ENCODE data around the gene ZFAND2A.
"Not testable (repeated sequence)": the region's sequence is repeated elsewhere in the genome, so short reads cannot be mapped to it uniquely, and the experiment has no call there.

Gene ZFAND2A

GRCh38 chr7:1159891-1160669 lies at the start of gene ZFAND2A:
ZFAND2A (minus strand) TSS chr7:1160196; CDS start chr7:1158212, 1,984 bp downstream.
- DNase-seq (ENCODE audit: low read depth): peak; percentile 84
- TF ChIP-seq CTCF (conservative IDR thresholded peaks at IDR 0.05; ENCODE audit: low read depth, low read length): no peak
- peak within 1 kb of the TSS; percentile 99 for H3K4me3 ChIP-seq (ENCODE audit: low read length)

GRCh38 chr7:1209097-1209496 lies 49.1 kb upstream of the ZFAND2A start:
- H3K4me3 ChIP-seq (ENCODE audit: low read length): no peak overlapping the region
- no peak for TF ChIP-seq CTCF (conservative IDR thresholded peaks at IDR 0.05; ENCODE audit: low read depth, low read length)
- DNase-seq (ENCODE audit: low read depth): no peak

DNA sequence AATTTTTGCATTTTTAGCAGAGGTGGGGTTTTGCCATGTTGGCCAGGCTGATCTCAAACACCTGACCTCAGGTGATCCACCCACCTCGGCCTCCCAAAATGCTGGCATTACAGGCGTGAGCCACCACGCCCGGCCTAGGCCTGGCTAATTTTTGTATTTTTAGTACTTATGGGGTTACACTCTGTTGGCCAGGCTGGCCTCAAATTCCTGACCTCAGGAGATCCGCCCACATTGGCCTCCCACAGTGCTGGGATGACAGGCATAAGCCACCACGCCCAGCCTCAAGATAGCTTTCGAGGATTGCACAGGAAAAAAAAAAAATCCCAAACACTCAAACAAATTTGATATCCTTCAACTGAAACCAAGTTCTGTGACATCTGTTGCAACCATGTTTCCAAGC lies 45.7 kb upstream of the ZFAND2A start:
- H3K4me3 ChIP-seq (ENCODE audit: low read length); DNase-seq (ENCODE audit: low read depth): not testable (repeated sequence)

DNA sequence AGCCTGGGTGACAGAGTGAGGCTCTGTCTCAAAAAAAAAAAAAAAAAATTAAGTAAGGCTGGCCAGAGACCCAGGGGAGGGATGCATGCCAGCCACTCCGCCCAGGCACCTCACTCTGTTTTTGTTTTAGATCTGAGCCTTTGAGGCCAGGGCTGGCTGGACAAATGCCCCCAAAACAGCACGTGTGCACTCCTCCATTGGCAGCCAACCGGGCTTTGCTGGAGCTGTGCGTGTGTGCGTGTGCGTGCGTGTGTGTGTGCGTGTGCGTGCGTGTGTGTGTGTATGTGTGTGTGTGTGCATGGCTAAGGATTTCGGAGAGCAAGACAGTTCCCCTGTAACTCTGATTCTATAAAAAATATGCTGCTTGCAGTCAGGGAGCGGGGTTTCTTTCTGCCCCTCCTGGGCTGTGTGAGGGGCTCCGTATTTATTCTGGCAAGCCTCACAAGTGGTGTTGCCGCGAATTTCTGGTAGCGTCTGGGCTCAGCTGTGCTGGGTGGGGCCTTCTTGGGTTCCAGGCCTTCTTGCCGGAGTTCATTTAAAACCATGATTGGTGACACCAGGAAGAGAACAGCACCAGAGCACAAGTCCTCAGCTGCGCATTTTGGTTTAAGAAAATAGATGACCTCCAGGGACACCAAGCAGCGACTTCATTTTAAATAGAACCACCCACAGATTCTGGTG lies 44.6 kb upstream of the ZFAND2A start:
- H3K4me3 ChIP-seq (ENCODE audit: low read length): no peak overlapping the region
- DNase-seq (ENCODE audit: low read depth): no peak
- no peak for TF ChIP-seq CTCF (conservative IDR thresholded peaks at IDR 0.05; ENCODE audit: low read depth, low read length)

DNA sequence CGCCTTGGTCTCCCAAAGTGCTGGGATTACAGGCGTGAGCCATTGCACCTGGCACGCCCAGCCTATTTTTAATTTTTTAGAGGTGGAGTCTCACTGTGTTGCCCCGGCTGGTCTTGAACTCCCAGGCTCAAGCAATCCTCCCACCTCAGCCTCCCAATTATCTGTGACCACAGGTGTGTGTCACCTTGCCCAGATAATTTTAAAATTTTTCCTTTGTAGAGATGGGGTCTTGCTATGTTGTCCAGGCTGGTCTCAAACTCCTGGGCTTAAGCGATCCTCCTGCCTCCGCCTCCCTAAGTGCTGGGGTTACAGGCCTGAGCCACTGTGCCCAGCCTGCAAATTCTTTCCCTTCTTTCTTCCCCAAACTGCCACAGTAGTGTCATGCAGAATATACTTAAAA lies 42.9 kb upstream of the ZFAND2A start:
- not testable (repeated sequence) for H3K4me3 ChIP-seq (ENCODE audit: low read length); DNase-seq (ENCODE audit: low read depth)

- DNase-seq (ENCODE audit: low read depth): no peak
- no peak for TF ChIP-seq CTCF (conservative IDR thresholded peaks at IDR 0.05; ENCODE audit: low read depth, low read length)
- no peak overlapping the region for H3K4me3 ChIP-seq (ENCODE audit: low read length)
Observed at GRCh38 chr7:1201916-1202315, 41.9 kb upstream of the ZFAND2A start.

- no peak for TF ChIP-seq CTCF (conservative IDR thresholded peaks at IDR 0.05; ENCODE audit: low read depth, low read length)
- DNase-seq (ENCODE audit: low read depth): no peak
- no peak overlapping the region for H3K4me3 ChIP-seq (ENCODE audit: low read length)
Observed at GRCh38 chr7:1200045-1200444, 40.0 kb upstream of the ZFAND2A start.

- H3K4me3 ChIP-seq (ENCODE audit: low read length): no peak overlapping the region
- TF ChIP-seq CTCF (conservative IDR thresholded peaks at IDR 0.05; ENCODE audit: low read depth, low read length): no peak
- DNase-seq (ENCODE audit: low read depth): no peak
Observed at GRCh38 chr7:1197997-1198625, 38.1 kb upstream of the ZFAND2A start.
